ENCODE measurements around the gene MCM9.

GRCh38 chr6:118774581-118774980 is 160.4 kb downstream of the MCM9 start:
- no peak for TF ChIP-seq CTCF (IDR thresholded peaks at IDR 0.05; ENCODE audit: poor library complexity)
- TF ChIP-seq EZH2 (IDR thresholded peaks at IDR 0.05; ENCODE audit: borderline replicate concordance), result no peak
